Body of pancreas (tissue), 4 donors: ENCODE data around the gene GRID1.

Experiments used
- CTCF ChIP-seq, 7 experiments: fragments of 450-650 bp in 4 of 7; fragments of 200-600 bp in 3 of 7; sonication (generic) in 3 of 7; IDR thresholded peaks; one replicate each; pipeline ENCODE4 v1.5.1; 2016 to 2019; ENCODE audit warnings: antibody characterized with exemption in 7 of 7
- POLR2A ChIP-seq, 3 donors: fragments of 450-650 bp; IDR thresholded peaks; one replicate each; pipeline ENCODE4 v1.6.1; 2016; ENCODE audit warnings: antibody characterized with exemption in 3 of 3, mild to moderate bottlenecking in 2 of 3

DNA sequence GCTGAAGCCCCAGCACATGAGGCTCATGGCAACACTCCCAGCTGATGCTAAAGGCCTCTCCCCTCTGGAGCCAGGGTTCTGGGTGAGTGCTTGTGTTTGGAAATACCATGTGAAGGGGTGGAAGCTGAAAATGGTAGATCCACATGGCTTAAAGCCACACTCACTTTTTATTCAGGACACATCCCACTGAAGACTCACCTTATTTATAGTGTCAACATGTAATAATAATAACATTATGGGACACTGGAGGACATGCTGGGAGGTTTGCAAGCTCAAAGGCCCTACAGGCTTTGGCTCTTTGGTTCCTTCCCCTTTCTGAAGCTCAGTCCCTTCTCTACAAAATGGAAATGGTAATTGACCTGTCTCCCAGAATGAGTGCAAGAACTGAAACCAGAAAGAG is 318.0 kb downstream of the GRID1 start:
- TF ChIP-seq CTCF (IDR thresholded peaks at IDR 0.05) (no peak), POLR2A (IDR thresholded peaks at IDR 0.05) (no peak)
